Hepatocyte (in vitro differentiated cells): ENCODE data around the gene CYP11A1. TPM values are rescaled to one million over a fixed set of nuclear protein-coding genes. Genes with fewer than 3 reads are reported as not detected.

Experiments used
- DNase-seq: peaks from one replicate; pipeline ENCODE4 v3.0.0-alpha.2; 2016; ENCODE audit warnings: low spot score
- H2AFZ ChIP-seq: fragments of 200-600 bp; sonication (generic); 2 replicates; pipeline ENCODE4 v1.6.0; 2016; ENCODE audit warnings: antibody characterized with exemption, mild to moderate bottlenecking
- H3K27ac ChIP-seq: fragments of 200-600 bp; sonication (generic); 2 replicates; pipeline ENCODE4 v1.5.1; 2016; ENCODE audit warnings: mild to moderate bottlenecking
- H3K27me3 ChIP-seq: fragments of 200-600 bp; sonication (generic); 2 replicates; pipeline ENCODE4 v1.6.1; 2016
- H3K36me3 ChIP-seq: fragments of 200-600 bp; sonication (generic); replicated peaks from 2 replicates; pipeline ENCODE4 v1.5.1; 2016; ENCODE audit warnings: low read depth; ENCODE audit not compliant: insufficient read depth
- H3K4me1 ChIP-seq: fragments of 200-600 bp; sonication (generic); 2 replicates; pipeline ENCODE4 v1.5.1; 2016; ENCODE audit warnings: mild to moderate bottlenecking, moderate library complexity; ENCODE audit not compliant: insufficient read depth
- H3K4me2 ChIP-seq: fragments of 200-600 bp; sonication (generic); 2 replicates; pipeline ENCODE4 v1.6.0; 2016
- H3K4me3 ChIP-seq: fragments of 200-600 bp; sonication (generic); 2 replicates; pipeline ENCODE4 v1.5.1; 2016; ENCODE audit warnings: mild to moderate bottlenecking
- H3K79me2 ChIP-seq: fragments of 200-600 bp; sonication (generic); 2 replicates; pipeline ENCODE4 v1.6.0; 2017; ENCODE audit warnings: mild to moderate bottlenecking
- H3K9me2 ChIP-seq: fragments of 200-600 bp; sonication (generic); replicated peaks from 2 replicates; pipeline ENCODE4 v1.6.0; 2017; ENCODE audit warnings: mild to moderate bottlenecking; ENCODE audit not compliant: insufficient read depth
- H3K9me3 ChIP-seq: fragments of 200-600 bp; sonication (generic); 2 replicates; pipeline ENCODE4 v1.5.1; 2016; ENCODE audit warnings: low read depth, mild to moderate bottlenecking
- H4K20me1 ChIP-seq: fragments of 200-600 bp; sonication (generic); 2 replicates; pipeline ENCODE4 v1.6.0; 2016; ENCODE audit warnings: mild to moderate bottlenecking; ENCODE audit not compliant: insufficient read depth, poor library complexity, severe bottlenecking
- EZH2 ChIP-seq: fragments of 200-600 bp; sonication (generic); IDR thresholded peaks from 2 replicates; pipeline ENCODE4 v1.6.1; 2016; ENCODE audit warnings: antibody characterized with exemption, mild to moderate bottlenecking, borderline replicate concordance
- EZH2phosphoT487 ChIP-seq: fragments of 200-600 bp; sonication (generic); IDR thresholded peaks from one replicate; pipeline ENCODE4 v1.6.1; 2018; ENCODE audit warnings: antibody characterized with exemption, mild to moderate bottlenecking, low read depth, moderate library complexity; ENCODE audit not compliant: unreplicated experiment, severe bottlenecking
- WGBS: methylation state at CpG from one replicate; pipeline ENCODE4 v1.1.6; 2016; ENCODE audit warnings: low lambda C conversion rate; ENCODE audit errors: missing lambda C conversion rate; 5-methylcytosine and 5-hydroxymethylcytosine counted together
- polyA plus RNA-seq: library from polyadenylated mRNA; unstranded; fragments of >200 nt; fragmentation: Nextera tagmentation; extraction: Ambion mirVana; gene quantifications from 2 replicates; pipeline ENCODE4 v1.2.1, GENCODE V29; 2016
- total RNA-seq: library from RNA; depleted of rRNA; stranded (reverse); fragments of >200 nt; gene quantifications from 2 replicates; pipeline ENCODE4 v1.2.3, GENCODE V29; 2014
- TF ChIP-seq, protein P1 (sequence below): fragments of 200-600 bp; sonication (generic); IDR thresholded peaks from 2 replicates; pipeline ENCODE4 v1.5.1; 2016; ENCODE audit warnings: antibody characterized with exemption, mild to moderate bottlenecking; ENCODE audit not compliant: poor library complexity

CYP11A1 gene
- total and polyA plus RNA-seq, 2 experiments from 2014 or later: 0.80 to 2.6 TPM

DNA sequence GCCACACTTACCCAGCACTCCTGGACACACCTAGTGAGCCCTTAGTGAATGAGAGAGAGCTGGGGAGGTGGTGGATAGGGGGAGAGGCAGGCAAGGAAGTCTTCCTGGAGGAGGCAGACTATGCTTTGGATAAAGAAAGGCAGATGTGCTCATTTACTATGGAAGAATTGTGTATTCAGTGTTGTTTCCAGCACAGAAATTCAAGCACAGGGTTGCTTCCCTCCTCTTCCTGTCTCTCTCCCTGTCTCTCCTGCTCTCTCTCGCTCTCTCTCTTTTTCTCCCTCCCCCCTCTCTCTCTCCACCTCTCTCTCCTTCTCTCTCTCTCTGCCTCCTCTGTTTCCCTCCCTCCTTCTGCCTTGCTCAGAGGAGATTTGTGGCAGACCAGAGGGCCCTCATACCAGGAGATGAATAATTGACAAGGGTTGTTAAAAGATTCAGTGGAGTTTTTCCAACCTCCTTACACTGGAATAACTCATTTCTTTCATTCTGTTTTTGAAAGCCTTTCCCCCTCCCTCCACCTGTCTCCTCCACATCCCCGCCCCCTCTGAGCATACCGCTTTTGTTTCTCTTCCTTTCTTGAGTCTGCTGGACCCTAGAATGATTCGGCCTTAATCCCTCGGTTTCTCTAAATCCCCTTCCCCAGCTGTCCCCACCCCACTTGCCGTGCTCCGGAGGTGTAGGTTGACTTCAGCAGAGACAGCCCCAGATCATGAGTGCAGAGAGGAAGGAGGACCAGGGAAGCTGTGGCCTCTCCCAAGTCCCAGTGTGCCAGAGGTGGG is 65.7 kb downstream of the CYP11A1 start:
- Histone ChIP-seq H3K4me1 (peaks cover 16% of the 10 kb centered on the region), H3K4me2 (no peak overlapping the region), H4K20me1 (no peaks in the 10 kb centered on the region), H3K79me2 (no peaks in the 10 kb centered on the region), H3K9me2 (no peaks in the 10 kb centered on the region), H3K36me3 (no peaks in the 10 kb centered on the region), H3K27me3 (peaks cover 34% of the 10 kb centered on the region), H3K9me3 (no peaks in the 10 kb centered on the region), H3K27ac (no peak overlapping the region), H3K4me3 (no peak overlapping the region), H2AFZ (no peak overlapping the region)
- WGBS: 40% methylated on average over 7 of the region's 7 CpGs
- TF ChIP-seq, protein P1, sequence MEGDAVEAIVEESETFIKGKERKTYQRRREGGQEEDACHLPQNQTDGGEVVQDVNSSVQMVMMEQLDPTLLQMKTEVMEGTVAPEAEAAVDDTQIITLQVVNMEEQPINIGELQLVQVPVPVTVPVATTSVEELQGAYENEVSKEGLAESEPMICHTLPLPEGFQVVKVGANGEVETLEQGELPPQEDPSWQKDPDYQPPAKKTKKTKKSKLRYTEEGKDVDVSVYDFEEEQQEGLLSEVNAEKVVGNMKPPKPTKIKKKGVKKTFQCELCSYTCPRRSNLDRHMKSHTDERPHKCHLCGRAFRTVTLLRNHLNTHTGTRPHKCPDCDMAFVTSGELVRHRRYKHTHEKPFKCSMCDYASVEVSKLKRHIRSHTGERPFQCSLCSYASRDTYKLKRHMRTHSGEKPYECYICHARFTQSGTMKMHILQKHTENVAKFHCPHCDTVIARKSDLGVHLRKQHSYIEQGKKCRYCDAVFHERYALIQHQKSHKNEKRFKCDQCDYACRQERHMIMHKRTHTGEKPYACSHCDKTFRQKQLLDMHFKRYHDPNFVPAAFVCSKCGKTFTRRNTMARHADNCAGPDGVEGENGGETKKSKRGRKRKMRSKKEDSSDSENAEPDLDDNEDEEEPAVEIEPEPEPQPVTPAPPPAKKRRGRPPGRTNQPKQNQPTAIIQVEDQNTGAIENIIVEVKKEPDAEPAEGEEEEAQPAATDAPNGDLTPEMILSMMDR: no peak
- no peak for TF ChIP-seq EZH2phosphoT487
- TF ChIP-seq EZH2: no peak
- no peak for DNase-seq

DNA sequence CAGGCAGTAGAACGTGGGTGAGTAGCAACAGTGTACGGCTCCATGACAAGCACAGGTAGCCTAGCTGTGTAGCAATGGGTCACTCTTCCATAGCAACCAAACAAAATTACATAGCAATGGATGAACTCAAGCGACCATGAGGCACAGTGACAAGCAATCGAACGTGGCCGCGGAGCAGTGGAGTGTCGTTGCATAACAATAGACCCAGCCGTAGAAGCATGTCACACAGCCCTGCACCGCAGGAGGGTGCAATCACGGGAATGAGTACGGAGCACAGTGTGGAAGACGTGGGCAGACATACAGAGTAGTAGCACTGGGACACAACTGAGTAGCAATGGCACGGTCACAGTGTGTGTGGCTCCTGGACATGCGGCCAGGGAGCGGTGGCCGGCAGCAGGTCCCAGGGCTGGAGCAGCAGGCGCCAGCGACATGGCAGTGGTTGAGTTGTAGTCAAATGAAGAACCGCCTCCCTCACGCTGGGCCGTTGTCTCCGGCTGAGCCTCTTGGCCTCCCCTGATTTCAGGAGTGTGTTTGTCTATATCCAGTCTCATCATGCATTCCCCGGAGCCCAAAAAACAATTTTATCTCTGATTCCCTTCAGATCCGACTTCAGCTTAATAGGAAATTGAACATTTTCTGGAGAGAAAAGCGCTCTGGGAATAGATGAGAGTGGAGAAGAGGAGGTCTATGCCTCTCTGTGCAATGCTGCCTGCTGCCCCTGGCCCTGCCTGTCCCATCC is 67.2 kb downstream of the CYP11A1 start:
- H3K9me3 ChIP-seq: no peaks in the 10 kb centered on the region
- peaks cover 30% of the 10 kb centered on the region for H3K27me3 ChIP-seq
- no peaks in the 10 kb centered on the region for H4K20me1 ChIP-seq
- no peaks in the 10 kb centered on the region for H3K79me2 ChIP-seq
- TF ChIP-seq EZH2 (no peak), EZH2phosphoT487 (no peak)
- TF ChIP-seq, protein P1: no peak
- H3K4me1 ChIP-seq: peaks cover 13% of the 10 kb centered on the region
- H3K4me2 ChIP-seq: no peak overlapping the region
- no peak overlapping the region for H2AFZ ChIP-seq
- 58% methylated on average over 25 of the region's 26 CpGs for WGBS
- H3K9me2 ChIP-seq: no peaks in the 10 kb centered on the region
- H3K4me3 ChIP-seq: no peak overlapping the region
- no peaks in the 10 kb centered on the region for H3K36me3 ChIP-seq
- DNase-seq: no peak
- H3K27ac ChIP-seq: no peak overlapping the region

DNA sequence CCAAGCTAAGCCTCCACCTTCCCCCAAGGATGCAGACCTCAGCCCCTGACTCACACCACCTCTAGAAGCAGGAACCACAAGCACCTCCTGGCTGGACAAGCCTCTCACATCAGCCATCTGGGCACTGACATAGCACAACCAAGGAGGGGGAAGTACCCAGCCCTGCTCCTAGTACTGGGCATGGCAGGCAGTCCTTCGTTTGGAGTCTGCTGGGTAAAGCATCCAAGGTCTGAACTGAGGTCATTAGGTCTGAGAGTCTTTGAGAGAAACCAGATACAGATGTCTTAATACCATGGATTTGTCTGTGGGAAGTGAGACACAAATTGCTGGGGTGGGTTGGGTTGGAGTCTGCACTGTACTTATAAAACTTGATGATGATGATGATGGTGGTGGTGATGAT is 69.6 kb downstream of the CYP11A1 start:
- Histone ChIP-seq H3K27ac (no peak overlapping the region), H3K36me3 (no peaks in the 10 kb centered on the region), H3K9me2 (no peaks in the 10 kb centered on the region), H3K4me3 (no peak overlapping the region), H3K4me2 (no peak overlapping the region), H3K79me2 (no peaks in the 10 kb centered on the region), H4K20me1 (no peaks in the 10 kb centered on the region), H3K9me3 (no peaks in the 10 kb centered on the region), H2AFZ (no peak overlapping the region), H3K4me1 (no peaks in the 10 kb centered on the region), H3K27me3 (peaks cover 30% of the 10 kb centered on the region)
- TF ChIP-seq, protein P1: no peak
- TF ChIP-seq EZH2phosphoT487: no peak
- no peak for TF ChIP-seq EZH2
- 44% methylated on average over 1 of the region's 1 CpG for WGBS
- DNase-seq: no peak
